Ureter (tissue), 1 donor: ENCODE data around the gene MYMK. TPM values are rescaled to one million over a fixed set of nuclear protein-coding genes. Genes with fewer than 3 reads are reported as not detected.

ENCODE experiments used
- DNase-seq: peaks from one replicate; pipeline ENCODE4 v3.0.0-alpha.2; 2020; ENCODE audit warnings: low spot score
- total RNA-seq: library from RNA; stranded (reverse); gene quantifications from one replicate; pipeline ENCODE4 v1.2.4, GENCODE V29; 2023
- donor health status: DM: yes; HTN: yes; CAD: no.

Gene MYMK
- total RNA-seq, 1 donor from 2014 or later, result not detected

GRCh38 chr9:133505186-133505830, 19.5 kb downstream of the MYMK start:
- DNase-seq, result no peak

- DNase-seq, result no peak
Observed at GRCh38 chr9:133502112-133502511, 22.6 kb downstream of the MYMK start.

- DNase-seq, result no peak
Observed at GRCh38 chr9:133499892-133500270, 24.9 kb downstream of the MYMK start.

- no peak for DNase-seq
Observed at GRCh38 chr9:133499132-133499891, 25.4 kb downstream of the MYMK start.

- no peak for DNase-seq
Observed at GRCh38 chr9:133496861-133497842, 27.6 kb downstream of the MYMK start.

GRCh38 chr9:133495327-133496293, 29.1 kb downstream of the MYMK start:
- DNase-seq, result no peak

- no peak for DNase-seq
Observed at GRCh38 chr9:133494636-133495326, 30.0 kb downstream of the MYMK start.

- DNase-seq, result no peak
Observed at GRCh38 chr9:133493845-133494540, 30.8 kb downstream of the MYMK start.

- DNase-seq, result no peak
Observed at GRCh38 chr9:133493428-133493827, 31.3 kb downstream of the MYMK start.

- DNase-seq, result no peak
Observed at GRCh38 chr9:133492061-133493021, 32.4 kb downstream of the MYMK start.

GRCh38 chr9:133491656-133491925, 33.2 kb downstream of the MYMK start:
- DNase-seq, result no peak

- no peak for DNase-seq
Observed at GRCh38 chr9:133490865-133491655, 33.7 kb downstream of the MYMK start.

GRCh38 chr9:133490201-133490681, 34.5 kb downstream of the MYMK start:
- no peak for DNase-seq

- DNase-seq, result no peak
Observed at GRCh38 chr9:133489253-133490190, 35.2 kb downstream of the MYMK start.

- DNase-seq, result no peak
Observed at GRCh38 chr9:133488686-133489252, 36.0 kb downstream of the MYMK start.

GRCh38 chr9:133487331-133487725, 37.4 kb downstream of the MYMK start:
- DNase-seq, result no peak
